Calu3 (cell line): Measurements from ENCODE around the gene MLPH. TPM values are rescaled to one million over a fixed set of nuclear protein-coding genes. Genes with fewer than 3 reads are reported as not detected.

ENCODE experiments used
- BruUV-seq: library from RNA; stranded (reverse); fragments of 400-500 nt; replicated peaks from 2 replicates; lab custom pipeline; 2021; lab: Mats Ljungman, UMichigan
- CTCF ChIA-PET: fragments of 300-600 bp; sonication (Branson Sonifier 250); formaldehyde crosslinking; loops from one replicate; lab custom pipeline; 2022; ENCODE audit warnings: antibody characterized with exemption; lab: Charles Lee
- DNase-seq: peaks from one replicate; pipeline ENCODE4 v3.0.0; 2022
- H3K27ac Mint-ChIP-seq: one replicate; pipeline ENCODE4 v1.8.0; 2022; ENCODE audit warnings: mixed read lengths; ENCODE audit not compliant: unreplicated experiment
- H3K27me3 Mint-ChIP-seq: one replicate; pipeline ENCODE4 v1.8.0; 2022; ENCODE audit warnings: mixed read lengths; ENCODE audit not compliant: unreplicated experiment
- H3K36me3 Mint-ChIP-seq: one replicate; pipeline ENCODE4 v1.8.0; 2022; ENCODE audit warnings: mild to moderate bottlenecking, moderate library complexity, mixed read lengths; ENCODE audit not compliant: insufficient read depth, unreplicated experiment
- H3K4me1 Mint-ChIP-seq: one replicate; pipeline ENCODE4 v1.8.0; 2022; ENCODE audit warnings: mild to moderate bottlenecking, low read depth, mixed read lengths; ENCODE audit not compliant: unreplicated experiment
- H3K4me3 Mint-ChIP-seq: one replicate; pipeline ENCODE4 v1.8.0; 2022; ENCODE audit warnings: mild to moderate bottlenecking, low read depth, moderate library complexity, mixed read lengths; ENCODE audit not compliant: unreplicated experiment
- H3K9me3 Mint-ChIP-seq: one replicate; pipeline ENCODE4 v1.8.0; 2022; ENCODE audit warnings: low read depth, mixed read lengths; ENCODE audit not compliant: unreplicated experiment
- CTCF ChIP-seq: fragments of 200-600 bp; IDR thresholded peaks from one replicate; pipeline ENCODE4 v1.8.0; 2022; ENCODE audit warnings: antibody characterized with exemption; ENCODE audit not compliant: unreplicated experiment
- intact Hi-C: fragments of 100-400 bp; cut with micrococcal nuclease; formaldehyde crosslinking; loops from one replicate; pipeline ENCODE4 v1.10.0; 2022; ENCODE audit not compliant: unreplicated experiment
- total RNA-seq: library from RNA; stranded (reverse); gene quantifications from 2 replicates; pipeline ENCODE4 v1.2.3, GENCODE V29; 2022

Gene MLPH
- total RNA-seq, 1 experiment from 2014 or later: 39.8 TPM

GRCh38 chr2:237515621-237516275 lies 28.7 kb downstream of the MLPH start:
- no peaks in the 10 kb centered on the region for H3K27me3 Mint-ChIP-seq
- intact Hi-C loops: no loop called here
- H3K4me1 Mint-ChIP-seq: peaks cover 10% of the 10 kb centered on the region
- peaks cover 2% of the 10 kb centered on the region for H3K9me3 Mint-ChIP-seq
- DNase-seq: no peak
- no peak for TF ChIP-seq CTCF
- CTCF ChIA-PET: interaction anchor here (0.8 kb wide), 1 partner anchor 378 kb away, joined by 5 read pairs; no protein-coding TSS in a partner anchor
- BruUV-seq: no TSS peak
- no peak overlapping the region for H3K4me3 Mint-ChIP-seq
- no peak overlapping the region for H3K27ac Mint-ChIP-seq
- peaks cover 10% of the 10 kb centered on the region for H3K36me3 Mint-ChIP-seq

- TF ChIP-seq CTCF: no peak
- no peak for DNase-seq
- Mint-ChIP-seq H3K4me1 (peaks cover 10% of the 10 kb centered on the region), H3K27ac (no peak overlapping the region), H3K4me3 (no peak overlapping the region), H3K9me3 (peaks cover 2% of the 10 kb centered on the region), H3K27me3 (no peaks in the 10 kb centered on the region), H3K36me3 (peaks cover 15% of the 10 kb centered on the region)
- intact Hi-C loops: no loop called here
- CTCF ChIA-PET: no interaction called here
- BruUV-seq: no TSS peak
Observed at GRCh38 chr2:237517163-237517562, 30.1 kb downstream of the MLPH start.

GRCh38 chr2:237517990-237518389 lies 30.9 kb downstream of the MLPH start:
- TF ChIP-seq CTCF: no peak
- CTCF ChIA-PET: no interaction called here
- H3K27me3 Mint-ChIP-seq: no peaks in the 10 kb centered on the region
- no peak overlapping the region for H3K27ac Mint-ChIP-seq
- H3K4me1 Mint-ChIP-seq: peaks cover 9% of the 10 kb centered on the region
- H3K4me3 Mint-ChIP-seq: no peak overlapping the region
- intact Hi-C loops: loop anchor here (2.0 kb wide), 1 partner anchor 35 kb away; no protein-coding TSS in a partner anchor
- no peak for DNase-seq
- peaks cover 15% of the 10 kb centered on the region for H3K36me3 Mint-ChIP-seq
- H3K9me3 Mint-ChIP-seq: peaks cover 2% of the 10 kb centered on the region
- BruUV-seq: no TSS peak

GRCh38 chr2:237519506-237520245 lies 32.6 kb downstream of the MLPH start:
- intact Hi-C loops: loop anchor here (2.0 kb wide), 1 partner anchor 37 kb away; no protein-coding TSS in a partner anchor
- no peak overlapping the region for H3K4me3 Mint-ChIP-seq
- TF ChIP-seq CTCF: no peak
- no peaks in the 10 kb centered on the region for H3K27me3 Mint-ChIP-seq
- peaks cover 8% of the 10 kb centered on the region for H3K36me3 Mint-ChIP-seq
- no peak for DNase-seq
- BruUV-seq: no TSS peak
- peaks cover 2% of the 10 kb centered on the region for H3K9me3 Mint-ChIP-seq
- no peaks in the 10 kb centered on the region for H3K4me1 Mint-ChIP-seq
- CTCF ChIA-PET: no interaction called here
- H3K27ac Mint-ChIP-seq: no peak overlapping the region
